K562 (cell line): ENCODE data around the gene ERCC1. TPM values are rescaled to one million over a fixed set of nuclear protein-coding genes. Genes with fewer than 3 reads are reported as not detected.

Experiments used
- ADNP ChIP-seq: fragments of 200-800 bp; sonication (Bioruptor generic); IDR thresholded peaks from 2 replicates; pipeline ENCODE4 v1.6.1; 2016; ENCODE audit warnings: missing genetic modification characterization, missing compliant biosample characterization
- ARHGAP35 ChIP-seq: fragments of 450-650 bp; IDR thresholded peaks from 2 replicates; pipeline ENCODE4 v1.6.1; 2018; ENCODE audit not compliant: partially characterized antibody
- CBFA2T2 ChIP-seq: fragments of 450-650 bp; conservative IDR thresholded peaks from 2 replicates; pipeline ENCODE4 v1.6.1; 2017; ENCODE audit warnings: mild to moderate bottlenecking
- CBX3 ChIP-seq, 2 experiments: IDR thresholded peaks; 1 replicate in 1 of 2; 2 replicates in 1 of 2; pipeline ENCODE4 v1.6.1; 2012; ENCODE audit warnings: inconsistent platforms in 2 of 2, low read length in 2 of 2, borderline replicate concordance in 1 of 2, control low read depth in 1 of 2
- CC2D1A ChIP-seq: fragments of 450-650 bp; IDR thresholded peaks from 2 replicates; pipeline ENCODE4 v1.6.1; 2017; ENCODE audit warnings: mild to moderate bottlenecking
- CREM ChIP-seq: IDR thresholded peaks from 2 replicates; pipeline ENCODE4 v1.6.1; 2014; ENCODE audit warnings: antibody characterized with exemption, low read depth
- DPF2 ChIP-seq: fragments of 450-650 bp; IDR thresholded peaks from 2 replicates; pipeline ENCODE4 v1.6.1; 2016
- FOSL1 ChIP-seq: fragments of 200-800 bp; sonication (Bioruptor generic); conservative IDR thresholded peaks from 2 replicates; pipeline ENCODE4 v1.6.1; 2016; ENCODE audit warnings: missing genetic modification characterization, missing compliant biosample characterization
- KDM1A ChIP-seq, 2 experiments: fragments of 450-650 bp; IDR thresholded peaks; 2 replicates each; pipeline ENCODE4 v1.6.1; 2016; ENCODE audit warnings: mild to moderate bottlenecking in 2 of 2
- MTA1 ChIP-seq: fragments of 450-650 bp; IDR thresholded peaks from 2 replicates; pipeline ENCODE4 v1.6.1; 2017; ENCODE audit warnings: borderline replicate concordance
- NBN ChIP-seq: fragments of 450-650 bp; IDR thresholded peaks from 2 replicates; pipeline ENCODE4 v1.6.1; 2016; ENCODE audit warnings: low read depth, mild to moderate bottlenecking
- NRF1 ChIP-seq, 2 experiments: fragments of 450-650 bp; IDR thresholded peaks in 1 of 2; conservative IDR thresholded peaks in 1 of 2; 2 replicates each; pipeline ENCODE4 v1.6.1; 2014; ENCODE audit warnings: mild to moderate bottlenecking in 2 of 2
- PHB2 ChIP-seq: fragments of 450-650 bp; IDR thresholded peaks from 2 replicates; pipeline ENCODE4 v1.6.1; 2017; ENCODE audit warnings: low read depth
- PHF20 ChIP-seq: fragments of 450-650 bp; IDR thresholded peaks from 2 replicates; pipeline ENCODE4 v1.6.1; 2018; ENCODE audit not compliant: partially characterized antibody
- SMAD1 ChIP-seq: fragments of 150-350 bp; IDR thresholded peaks from 2 replicates; pipeline ENCODE4 v1.6.1; 2014; ENCODE audit warnings: low read length, low read depth; ENCODE audit not compliant: partially characterized antibody
- ZNF143 ChIP-seq: sonication (generic); formaldehyde crosslinking; IDR thresholded peaks from 2 replicates; pipeline ENCODE4 v1.9.0; 2022; ENCODE audit warnings: mild to moderate bottlenecking, missing genetic modification reagents
- ZNF778 ChIP-seq: fragments of 450-650 bp; formaldehyde crosslinking; IDR thresholded peaks from 2 replicates; pipeline ENCODE4 v1.4.0; 2020; ENCODE audit warnings: mild to moderate bottlenecking, moderate library complexity
- polyA plus RNA-seq, 8 experiments: library from polyadenylated mRNA; depleted of rRNA in 4 of 8; stranded (reverse) in 5 of 8; unstranded in 3 of 8; fragments of >200 nt; fragmentation: Nextera tagmentation in 2 of 8; fragmentation: Illumina TruSeq in 1 of 8; extraction: Ambion mirVana in 2 of 8; extraction: Trizol in 1 of 8; gene quantifications; 2 replicates each; pipeline versions ENCODE4 v1.2.1 to v1.2.3, GENCODE V29; 2011 to 2014; ENCODE audit warnings: inconsistent platforms in 1 of 8, missing spikeins in 1 of 8
- total RNA-seq, 7 experiments: library from RNA; depleted of rRNA in 6 of 7; stranded (reverse); fragments of >200 nt in 6 of 7; fragmentation: Illumina TruSeq in 2 of 7; extraction: Trizol in 2 of 7; gene quantifications; 2 replicates each; pipeline versions ENCODE4 v1.2.1 to v1.2.3, GENCODE V29; 2011 to 2021; ENCODE audit warnings: low replicate concordance in 1 of 7
- TF ChIP-seq, protein P1 (sequence below): sonication (generic); formaldehyde crosslinking; IDR thresholded peaks from 2 replicates; pipeline ENCODE4 v1.8.1; 2023; ENCODE audit warnings: mild to moderate bottlenecking, missing genetic modification reagents
- TF ChIP-seq, protein P2 (sequence below): fragments of 250-450 bp; sonication (Bioruptor Pico); IDR thresholded peaks from 2 replicates; pipeline ENCODE4 v1.8.0; 2022; ENCODE audit warnings: moderate library complexity, mild to moderate bottlenecking, inconsistent platforms
- TF ChIP-seq, protein P3 (sequence below): sonication (generic); formaldehyde crosslinking; IDR thresholded peaks from 2 replicates; pipeline ENCODE4 v1.8.0; 2022; ENCODE audit warnings: missing genetic modification reagents, mild to moderate bottlenecking, moderate library complexity, borderline replicate concordance
- TF ChIP-seq, protein P4 (sequence below): fragments of 250-450 bp; sonication (Bioruptor Pico); IDR thresholded peaks from 2 replicates; pipeline ENCODE4 v1.5.0; 2020; ENCODE audit warnings: mild to moderate bottlenecking
- TF ChIP-seq, protein P5 (sequence below): IDR thresholded peaks from 3 replicates; pipeline ENCODE4 v1.6.1; 2011; ENCODE audit warnings: borderline replicate concordance, mild to moderate bottlenecking; ENCODE audit not compliant: insufficient read length, insufficient read depth

The ERCC1 gene
- total and polyA plus RNA-seq, 9 of the 15 experiments (the other 6 are each of a cell fraction or from before 2014, with no cell fraction given) = 9.3 to 92.6 (median 60.0) TPM

DNA sequence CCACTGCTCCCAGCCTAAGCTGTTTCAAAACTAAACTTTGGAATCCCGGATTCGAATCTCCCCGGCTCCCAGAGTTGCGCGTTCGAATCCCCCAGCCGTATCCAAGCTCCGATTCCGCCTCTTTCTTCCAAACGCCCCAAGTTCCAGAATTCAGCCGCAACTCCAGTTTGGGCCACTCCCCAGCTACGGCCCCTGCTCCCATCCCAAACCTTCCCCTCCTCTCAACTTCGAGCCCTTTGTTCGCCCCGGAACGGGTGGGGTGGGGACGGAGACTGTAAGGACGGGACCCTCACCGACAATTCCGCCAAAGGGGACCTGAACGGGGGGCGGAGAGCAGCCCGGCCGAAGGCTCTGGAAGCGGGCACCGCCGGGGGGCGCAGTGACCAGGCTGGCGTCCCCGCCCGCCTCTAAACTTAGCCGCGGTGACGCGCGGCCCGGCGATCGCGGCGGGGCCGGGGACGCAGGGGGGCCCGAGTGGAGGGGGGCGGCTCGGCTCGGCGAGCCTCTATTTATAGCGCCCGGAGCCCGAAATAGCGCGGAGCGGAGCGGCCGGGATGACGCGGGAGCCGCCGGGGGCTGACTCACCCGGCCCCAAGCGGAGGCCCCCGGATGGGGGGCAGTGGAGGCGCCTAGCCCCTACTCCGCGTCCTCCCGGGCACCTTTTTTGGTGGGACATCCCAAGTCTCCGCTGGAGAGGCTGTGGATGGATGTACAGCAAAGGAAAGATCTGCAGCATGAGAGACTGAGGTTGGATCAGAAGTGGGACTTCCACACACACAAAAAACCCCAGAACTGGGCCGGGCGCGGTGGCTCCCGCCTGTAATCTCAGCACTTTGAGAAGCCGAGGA, 4.9 kb upstream of the ERCC1 start (continued):
- TF ChIP-seq, protein P1, sequence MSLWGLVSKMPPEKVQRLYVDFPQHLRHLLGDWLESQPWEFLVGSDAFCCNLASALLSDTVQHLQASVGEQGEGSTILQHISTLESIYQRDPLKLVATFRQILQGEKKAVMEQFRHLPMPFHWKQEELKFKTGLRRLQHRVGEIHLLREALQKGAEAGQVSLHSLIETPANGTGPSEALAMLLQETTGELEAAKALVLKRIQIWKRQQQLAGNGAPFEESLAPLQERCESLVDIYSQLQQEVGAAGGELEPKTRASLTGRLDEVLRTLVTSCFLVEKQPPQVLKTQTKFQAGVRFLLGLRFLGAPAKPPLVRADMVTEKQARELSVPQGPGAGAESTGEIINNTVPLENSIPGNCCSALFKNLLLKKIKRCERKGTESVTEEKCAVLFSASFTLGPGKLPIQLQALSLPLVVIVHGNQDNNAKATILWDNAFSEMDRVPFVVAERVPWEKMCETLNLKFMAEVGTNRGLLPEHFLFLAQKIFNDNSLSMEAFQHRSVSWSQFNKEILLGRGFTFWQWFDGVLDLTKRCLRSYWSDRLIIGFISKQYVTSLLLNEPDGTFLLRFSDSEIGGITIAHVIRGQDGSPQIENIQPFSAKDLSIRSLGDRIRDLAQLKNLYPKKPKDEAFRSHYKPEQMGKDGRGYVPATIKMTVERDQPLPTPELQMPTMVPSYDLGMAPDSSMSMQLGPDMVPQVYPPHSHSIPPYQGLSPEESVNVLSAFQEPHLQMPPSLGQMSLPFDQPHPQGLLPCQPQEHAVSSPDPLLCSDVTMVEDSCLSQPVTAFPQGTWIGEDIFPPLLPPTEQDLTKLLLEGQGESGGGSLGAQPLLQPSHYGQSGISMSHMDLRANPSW (CRISPR knock-in tag) = no peak
- TF ChIP-seq FOSL1 (tag) (peak; percentile 83), PHB2 (no peak), ZNF143 (CRISPR knock-in tag) (no peak), MTA1 (0 out of 2 replicates have a peak, but pooled peaks have one; percentile 40), ADNP (peak; percentile 96), CBX3 (IDR thresholded peaks at IDR 0.05; ENCODE audit: borderline replicate concordance in 1 of 2, low read length in 2 of 2) (peak in 1 of 2 experiments; percentile 40; a peak in 1 of 3 replicates), DPF2 (peak; percentile 60; the same call in 1 of the 2 replicates), NRF1 (conservative IDR thresholded peaks at IDR 0.05 in 1 of 2, IDR thresholded peaks at IDR 0.05 in 1 of 2) (peak in 1 of 2 experiments; percentile 16; a peak in 1 of 4 replicates), SMAD1 (peak; percentile 42), ZNF778 (CRISPR knock-in tag) (no peak), CREM (peak; percentile 64; the same call in 1 of the 2 replicates), PHF20 (peak; percentile 60), CBFA2T2 (no peak), KDM1A (IDR thresholded peaks at IDR 0.05) (peak; percentile 93 to 98), ARHGAP35 (no peak), CC2D1A (peak; percentile 59; the same call in 1 of the 2 replicates), NBN (peak; percentile 15; the same call in 1 of the 2 replicates)
- TF ChIP-seq, protein P2, sequence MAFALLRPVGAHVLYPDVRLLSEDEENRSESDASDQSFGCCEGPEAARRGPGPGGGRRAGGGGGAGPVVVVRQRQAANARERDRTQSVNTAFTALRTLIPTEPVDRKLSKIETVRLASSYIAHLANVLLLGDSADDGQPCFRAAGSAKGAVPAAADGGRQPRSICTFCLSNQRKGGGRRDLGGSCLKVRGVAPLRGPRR (CRISPR knock-in tag) = no peak
- TF ChIP-seq, protein P3, sequence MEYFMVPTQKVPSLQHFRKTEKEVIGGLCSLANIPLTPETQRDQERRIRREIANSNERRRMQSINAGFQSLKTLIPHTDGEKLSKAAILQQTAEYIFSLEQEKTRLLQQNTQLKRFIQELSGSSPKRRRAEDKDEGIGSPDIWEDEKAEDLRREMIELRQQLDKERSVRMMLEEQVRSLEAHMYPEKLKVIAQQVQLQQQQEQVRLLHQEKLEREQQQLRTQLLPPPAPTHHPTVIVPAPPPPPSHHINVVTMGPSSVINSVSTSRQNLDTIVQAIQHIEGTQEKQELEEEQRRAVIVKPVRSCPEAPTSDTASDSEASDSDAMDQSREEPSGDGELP (CRISPR knock-in tag) = peak; percentile 42; the same call in 1 of the 2 replicates
- TF ChIP-seq, protein P4, sequence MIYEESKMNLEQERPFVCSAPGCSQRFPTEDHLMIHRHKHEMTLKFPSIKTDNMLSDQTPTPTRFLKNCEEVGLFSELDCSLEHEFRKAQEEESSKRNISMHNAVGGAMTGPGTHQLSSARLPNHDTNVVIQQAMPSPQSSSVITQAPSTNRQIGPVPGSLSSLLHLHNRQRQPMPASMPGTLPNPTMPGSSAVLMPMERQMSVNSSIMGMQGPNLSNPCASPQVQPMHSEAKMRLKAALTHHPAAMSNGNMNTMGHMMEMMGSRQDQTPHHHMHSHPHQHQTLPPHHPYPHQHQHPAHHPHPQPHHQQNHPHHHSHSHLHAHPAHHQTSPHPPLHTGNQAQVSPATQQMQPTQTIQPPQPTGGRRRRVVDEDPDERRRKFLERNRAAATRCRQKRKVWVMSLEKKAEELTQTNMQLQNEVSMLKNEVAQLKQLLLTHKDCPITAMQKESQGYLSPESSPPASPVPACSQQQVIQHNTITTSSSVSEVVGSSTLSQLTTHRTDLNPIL (CRISPR knock-in tag) = no peak
- TF ChIP-seq, protein P5, sequence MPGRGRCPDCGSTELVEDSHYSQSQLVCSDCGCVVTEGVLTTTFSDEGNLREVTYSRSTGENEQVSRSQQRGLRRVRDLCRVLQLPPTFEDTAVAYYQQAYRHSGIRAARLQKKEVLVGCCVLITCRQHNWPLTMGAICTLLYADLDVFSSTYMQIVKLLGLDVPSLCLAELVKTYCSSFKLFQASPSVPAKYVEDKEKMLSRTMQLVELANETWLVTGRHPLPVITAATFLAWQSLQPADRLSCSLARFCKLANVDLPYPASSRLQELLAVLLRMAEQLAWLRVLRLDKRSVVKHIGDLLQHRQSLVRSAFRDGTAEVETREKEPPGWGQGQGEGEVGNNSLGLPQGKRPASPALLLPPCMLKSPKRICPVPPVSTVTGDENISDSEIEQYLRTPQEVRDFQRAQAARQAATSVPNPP = no peak
